Islet precursor cell (in vitro differentiated cells): ENCODE data around the gene TPCN2.
A peak's percentile ranks its signal among the peaks of the same experiment; 100 is the strongest.

Experiments used
- DNase-seq: peaks from one replicate; pipeline ENCODE4 v3.0.0-alpha.2; 2018

TPCN2 gene

GRCh38 chr11:69100454-69101114 is 51.9 kb downstream of the TPCN2 start:
- DNase-seq = no peak

GRCh38 chr11:69101115-69101791 is 52.5 kb downstream of the TPCN2 start:
- peak; percentile 88 for DNase-seq

DNA sequence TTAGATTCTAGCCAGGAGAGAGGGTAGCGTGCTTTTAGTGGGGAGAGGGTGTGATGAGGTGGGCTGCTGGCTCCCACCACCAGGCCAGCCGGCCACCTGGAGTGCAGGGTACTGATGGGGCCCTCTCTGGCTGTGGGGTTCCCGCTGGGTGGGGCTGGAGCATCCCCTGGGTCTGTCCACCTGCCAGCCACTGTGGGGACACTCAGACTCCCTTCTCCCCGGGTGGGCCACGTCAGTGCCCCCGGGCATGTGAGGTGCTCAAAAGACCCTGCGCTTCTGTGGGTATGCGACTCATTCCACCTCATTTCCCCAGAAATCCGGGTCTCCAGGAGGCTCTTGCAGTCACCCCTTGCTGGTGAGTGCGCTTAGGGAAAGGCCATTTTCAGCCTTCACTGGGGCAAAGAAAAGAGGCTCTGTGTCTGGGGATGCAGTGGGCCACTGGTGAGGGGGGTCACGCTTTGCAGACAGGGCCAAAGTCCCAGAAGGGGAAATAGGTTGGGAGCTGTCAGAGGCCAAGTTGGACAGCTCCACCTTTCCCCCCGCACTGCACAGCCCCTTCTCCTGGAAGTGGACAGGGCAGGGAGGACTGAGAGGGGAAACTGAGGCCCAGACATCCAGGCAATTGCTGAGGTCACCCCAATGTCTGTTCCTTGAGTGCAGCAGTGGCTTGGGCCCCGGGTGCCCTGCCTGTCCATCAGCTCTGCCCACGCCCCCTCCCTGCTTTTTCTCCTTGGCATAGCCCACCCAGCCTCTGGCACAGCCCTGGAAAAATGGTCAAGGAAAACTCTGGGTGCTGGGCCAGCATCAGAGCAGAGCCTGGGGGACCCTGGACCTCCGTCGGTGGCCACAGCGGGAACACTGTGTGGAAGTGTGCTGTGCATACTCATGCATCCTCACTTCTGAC is 53.3 kb downstream of the TPCN2 start:
- no peak for DNase-seq

- DNase-seq = no peak
Measured at GRCh38 chr11:69102732-69103615, 54.2 kb downstream of the TPCN2 start.

DNA sequence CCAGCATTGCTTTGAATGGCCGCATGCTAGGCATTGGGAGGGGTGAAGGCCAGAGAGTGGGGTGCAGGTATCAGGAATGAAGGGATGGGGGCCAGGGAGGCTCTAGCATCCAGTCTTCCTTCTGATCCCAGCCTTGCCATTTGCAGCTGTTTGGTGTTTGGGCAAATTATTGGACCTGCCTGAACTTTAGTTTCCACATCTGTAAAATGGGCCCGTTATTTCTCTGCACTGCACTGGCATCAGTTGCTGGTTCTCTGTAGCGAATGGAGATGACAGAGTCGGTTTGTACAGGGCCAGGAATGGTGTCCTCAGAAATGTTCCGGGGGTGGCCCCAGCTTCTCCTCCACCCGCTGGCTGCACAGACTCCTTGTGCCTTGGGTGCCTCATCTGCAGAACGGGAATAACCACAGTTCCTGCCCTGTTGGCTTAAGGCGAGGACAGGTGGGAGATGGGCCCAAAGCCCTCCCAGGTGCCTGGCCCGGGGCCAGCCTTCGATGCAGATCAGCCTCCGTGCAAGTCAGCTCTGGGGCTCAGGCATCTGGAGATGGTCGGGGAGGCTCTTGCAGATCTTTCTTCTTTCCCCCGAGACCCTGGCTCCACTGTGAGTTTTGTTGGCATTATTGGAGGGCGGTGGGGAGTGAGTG is 55.6 kb downstream of the TPCN2 start:
- no peak for DNase-seq

DNA sequence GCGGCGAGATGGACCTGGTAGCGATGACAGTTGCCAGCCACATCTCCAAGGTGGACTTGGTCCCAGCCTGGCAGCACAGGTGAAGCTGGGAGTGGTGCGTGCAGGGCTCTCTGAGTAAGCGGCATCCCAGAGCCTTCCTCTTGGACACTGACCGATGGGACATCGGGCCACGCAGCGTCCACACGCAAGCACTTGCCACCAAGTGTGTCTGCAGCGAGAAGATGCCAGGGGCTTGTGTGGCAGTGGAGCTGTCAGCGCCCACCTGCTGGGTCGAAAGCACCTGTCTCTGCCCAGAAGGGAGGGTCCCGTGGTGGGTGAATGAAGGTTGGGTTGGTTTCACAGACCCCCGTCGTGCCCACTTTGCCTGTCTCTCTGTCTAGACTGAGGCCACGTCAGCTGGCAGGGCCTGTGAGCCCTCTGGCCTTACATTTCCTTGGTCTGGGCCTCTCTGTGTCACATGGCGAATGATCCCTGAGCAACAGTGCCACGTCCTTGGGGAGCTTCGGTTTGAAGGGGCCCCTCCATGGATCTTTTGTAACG is 56.2 kb downstream of the TPCN2 start:
- DNase-seq = no peak

- no peak for DNase-seq
Measured at GRCh38 chr11:69105461-69106030, 56.8 kb downstream of the TPCN2 start.

GRCh38 chr11:69106031-69106811 is 57.5 kb downstream of the TPCN2 start:
- DNase-seq = no peak

DNA sequence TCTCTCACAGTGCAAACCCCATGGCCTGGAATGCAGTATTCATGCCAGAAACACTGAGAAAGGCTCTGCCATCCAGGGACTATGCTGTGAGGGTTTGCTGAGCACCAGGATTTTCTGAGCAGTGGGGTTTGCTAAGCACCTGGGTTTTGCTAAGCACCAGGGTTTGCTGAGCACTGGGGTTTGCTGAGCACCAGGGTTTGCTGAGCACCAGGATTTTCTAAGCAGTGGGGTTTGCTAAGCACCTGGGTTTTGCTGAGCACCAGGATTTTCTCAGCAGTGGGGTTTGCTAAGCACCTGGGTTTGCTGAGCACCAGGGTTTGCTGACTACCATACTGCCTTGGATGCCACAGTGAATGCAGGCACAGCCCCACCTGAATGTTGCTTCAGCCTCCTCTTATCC is 58.7 kb downstream of the TPCN2 start:
- DNase-seq = no peak

DNA sequence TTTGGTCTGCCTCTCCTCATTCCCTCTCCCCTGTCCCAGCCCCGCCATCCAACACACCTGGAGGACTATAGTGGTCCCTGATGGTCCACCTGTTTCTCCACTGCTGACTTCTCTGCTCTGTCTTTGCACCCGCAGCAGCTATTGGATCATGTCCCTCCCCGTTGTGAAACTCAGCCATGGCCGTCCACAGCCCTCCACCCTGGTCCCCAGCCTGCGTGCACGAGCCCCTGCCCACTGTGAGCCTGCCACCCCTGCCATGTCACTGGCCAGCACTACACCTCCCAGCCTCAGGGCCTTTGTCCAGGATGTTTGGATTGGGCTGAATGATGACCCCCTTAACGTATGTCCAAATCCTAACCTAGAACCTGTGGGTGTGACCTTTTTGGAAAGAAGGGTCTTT is 59.3 kb downstream of the TPCN2 start:
- no peak for DNase-seq

DNA sequence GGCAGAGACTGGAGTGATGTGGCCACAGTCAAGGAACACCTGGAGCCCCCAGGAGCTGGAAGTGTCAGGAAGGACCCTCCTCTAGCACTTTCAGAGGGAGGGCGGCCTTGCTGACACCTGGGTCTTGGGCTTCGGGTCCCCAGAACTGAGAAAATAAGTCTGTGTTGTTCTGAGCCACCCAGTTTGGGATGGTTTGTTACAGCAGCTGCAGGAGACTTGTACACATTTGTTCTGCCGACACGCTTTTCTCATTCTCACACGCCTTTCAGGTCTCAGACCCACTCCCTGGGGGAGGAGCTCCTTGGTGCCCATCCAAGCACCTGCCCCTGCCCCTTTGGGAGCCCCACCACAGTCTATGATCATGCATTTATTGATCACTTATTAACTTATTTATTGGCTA is 59.8 kb downstream of the TPCN2 start:
- DNase-seq = no peak

DNA sequence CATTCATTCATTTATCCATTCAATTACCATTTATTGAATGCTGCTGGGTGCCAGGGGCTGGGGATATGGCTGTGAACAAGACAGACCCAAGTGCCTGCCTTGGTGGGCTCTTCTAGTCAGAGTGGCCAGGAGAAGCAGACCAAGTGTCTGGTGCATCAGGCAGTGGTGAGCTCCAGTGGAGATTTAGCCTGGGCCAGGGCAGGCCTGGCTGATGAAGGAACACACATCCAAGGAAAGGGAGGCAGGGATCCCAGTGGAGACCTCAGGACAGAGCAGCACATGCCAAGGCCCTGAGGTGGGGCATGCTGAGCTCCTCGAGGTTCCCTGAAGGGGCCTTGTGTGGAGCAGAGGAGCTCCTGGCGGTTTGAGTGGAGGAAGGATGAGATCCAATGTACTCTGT is 60.4 kb downstream of the TPCN2 start:
- no peak for DNase-seq

- DNase-seq = no peak
Measured at GRCh38 chr11:69110451-69110850, 61.7 kb downstream of the TPCN2 start.

DNA sequence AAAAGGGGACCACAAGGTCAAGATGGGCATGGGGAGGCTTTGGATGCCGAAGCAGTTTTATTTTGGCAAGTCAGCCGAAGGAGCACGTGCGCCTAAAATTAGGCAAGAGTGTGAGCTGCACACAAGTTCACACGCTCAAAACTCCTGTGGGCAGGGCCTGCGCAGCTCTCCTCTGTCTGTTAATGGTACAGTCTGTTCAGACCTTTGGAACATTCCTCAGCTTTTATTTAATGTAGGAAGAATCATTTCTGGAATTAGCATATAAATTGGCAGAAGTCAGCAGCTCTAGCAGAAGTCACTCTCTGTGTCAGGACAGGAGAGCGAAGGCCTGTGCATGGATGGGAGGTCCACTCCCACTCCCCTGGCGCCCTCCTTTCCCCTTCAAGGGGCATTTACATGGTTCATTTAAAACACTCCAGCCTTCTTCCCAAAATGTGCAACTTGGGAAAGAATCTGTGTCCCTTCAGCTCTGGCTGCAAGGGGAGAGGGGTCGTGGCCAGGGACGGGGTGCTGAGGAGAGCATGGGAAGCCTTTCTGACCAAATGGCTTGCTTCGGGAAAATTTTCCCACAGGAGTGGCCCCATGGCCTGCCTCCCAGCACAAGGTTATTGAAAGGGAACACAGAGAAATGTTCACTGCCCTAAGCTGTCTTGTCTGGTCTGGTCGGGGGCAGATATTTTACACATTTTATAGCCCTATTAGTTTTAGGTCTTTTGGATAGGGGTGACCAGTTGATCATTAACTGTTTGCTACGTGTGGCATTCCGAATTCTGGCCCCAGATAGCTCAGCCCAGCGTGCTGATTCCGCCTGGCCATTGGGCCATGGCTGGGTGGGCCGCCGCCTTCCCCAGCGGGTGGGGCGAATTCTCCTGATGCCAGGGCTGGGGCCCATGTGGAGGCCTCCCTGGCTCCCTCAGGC is 63.2 kb downstream of the TPCN2 start:
- DNase-seq = no peak

- no peak for DNase-seq
Measured at GRCh38 chr11:69113226-69113625, 64.5 kb downstream of the TPCN2 start.

DNA sequence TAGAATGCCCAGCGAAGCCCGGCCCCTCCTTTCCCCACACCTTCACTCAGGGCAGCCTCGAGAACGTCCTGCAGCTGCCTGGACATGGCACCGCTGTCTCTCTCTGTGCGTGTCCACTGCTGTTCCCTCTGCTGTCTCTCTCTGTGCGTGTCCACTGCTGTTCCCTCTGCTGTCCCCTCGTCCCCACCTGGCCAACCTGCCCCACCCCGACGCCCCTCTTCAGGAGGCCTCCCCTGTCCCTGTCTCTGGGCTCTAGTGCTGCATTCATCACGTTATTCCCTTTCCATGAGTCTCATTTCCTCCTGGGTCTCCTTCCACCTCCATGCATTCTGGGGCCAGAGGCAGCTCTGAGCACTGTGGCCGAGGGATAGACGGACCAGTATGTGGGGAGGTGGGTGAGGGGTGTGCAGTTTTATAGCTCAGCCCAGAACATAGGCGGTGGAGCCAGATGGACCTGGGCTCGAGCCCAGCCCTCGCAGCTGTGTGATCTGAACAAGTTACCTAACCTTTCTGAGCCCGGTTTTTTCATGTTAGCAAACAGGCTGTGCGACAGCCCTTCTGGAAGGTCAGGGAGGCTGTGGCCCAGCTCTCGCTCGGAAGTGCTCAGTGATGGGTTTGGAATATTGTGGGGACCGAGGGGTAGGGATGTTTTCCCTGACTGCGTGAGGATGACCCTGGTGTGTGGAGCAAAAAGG is 65.1 kb downstream of the TPCN2 start:
- DNase-seq = no peak

GRCh38 chr11:69114362-69114761 is 65.6 kb downstream of the TPCN2 start:
- no peak for DNase-seq

DNA sequence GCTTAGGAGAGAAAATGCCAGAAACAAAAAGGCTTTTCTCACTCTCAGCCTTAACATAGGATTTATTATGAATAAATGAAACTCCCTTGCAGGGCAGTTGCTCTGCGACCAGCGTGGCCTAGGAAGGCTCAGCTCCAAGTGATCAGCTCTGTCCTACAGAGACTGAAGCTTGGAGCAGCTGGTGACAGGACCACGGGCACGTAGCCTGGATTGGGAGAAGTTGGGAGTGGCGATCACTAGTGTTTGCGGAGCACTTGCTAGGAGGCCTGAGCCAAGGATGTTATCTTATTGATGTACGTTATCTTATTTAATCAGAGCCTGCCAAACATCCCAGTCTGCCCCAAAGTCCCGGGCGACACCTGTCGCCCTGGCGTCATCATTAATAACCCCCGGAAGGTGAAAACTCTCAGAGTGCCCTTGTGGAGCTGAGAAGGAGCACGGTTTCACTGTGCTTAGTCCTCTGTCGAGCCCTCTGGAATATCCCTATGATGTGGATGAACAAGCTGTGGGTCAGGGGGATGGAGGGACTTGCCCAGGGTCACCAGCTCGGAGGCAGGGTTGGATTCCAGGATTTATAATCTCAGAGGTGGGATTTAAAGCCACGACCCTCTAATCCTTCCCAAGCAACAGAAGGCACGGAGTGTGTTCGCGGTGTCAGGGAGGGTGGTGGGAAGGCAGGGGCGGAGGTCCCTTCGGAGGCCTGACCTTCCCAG is 66.2 kb downstream of the TPCN2 start:
- no peak for DNase-seq
